ENCODE results near the gene PRSS50. TPM values are rescaled to one million over a fixed set of nuclear protein-coding genes. Genes with fewer than 3 reads are reported as not detected.

Gene PRSS50
- total RNA-seq, 6 experiments from 2014 or later: 0.07 to 0.42 (median 0.13) TPM; not detected in 2

DNA sequence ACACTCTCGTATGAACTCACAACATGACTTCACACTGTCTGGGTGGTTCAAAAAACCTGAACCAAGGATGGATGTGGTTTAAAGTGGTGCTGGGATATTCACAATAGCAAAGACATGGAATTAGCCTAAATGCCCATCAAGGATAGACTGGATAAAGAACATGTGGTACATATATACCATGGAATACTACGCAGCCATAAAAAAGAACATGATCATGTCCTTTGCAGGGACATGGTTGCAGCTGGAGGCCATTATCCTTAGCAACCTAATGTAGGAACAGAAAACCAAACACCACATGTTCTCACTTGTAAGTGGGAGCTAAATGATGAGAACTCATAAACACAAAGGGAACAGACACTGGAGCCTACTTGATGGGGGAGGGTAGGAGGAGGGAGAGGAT, 3.3 kb upstream of the PRSS50 start:
- no peak for ATAC-seq
- TF ChIP-seq, protein P1, sequence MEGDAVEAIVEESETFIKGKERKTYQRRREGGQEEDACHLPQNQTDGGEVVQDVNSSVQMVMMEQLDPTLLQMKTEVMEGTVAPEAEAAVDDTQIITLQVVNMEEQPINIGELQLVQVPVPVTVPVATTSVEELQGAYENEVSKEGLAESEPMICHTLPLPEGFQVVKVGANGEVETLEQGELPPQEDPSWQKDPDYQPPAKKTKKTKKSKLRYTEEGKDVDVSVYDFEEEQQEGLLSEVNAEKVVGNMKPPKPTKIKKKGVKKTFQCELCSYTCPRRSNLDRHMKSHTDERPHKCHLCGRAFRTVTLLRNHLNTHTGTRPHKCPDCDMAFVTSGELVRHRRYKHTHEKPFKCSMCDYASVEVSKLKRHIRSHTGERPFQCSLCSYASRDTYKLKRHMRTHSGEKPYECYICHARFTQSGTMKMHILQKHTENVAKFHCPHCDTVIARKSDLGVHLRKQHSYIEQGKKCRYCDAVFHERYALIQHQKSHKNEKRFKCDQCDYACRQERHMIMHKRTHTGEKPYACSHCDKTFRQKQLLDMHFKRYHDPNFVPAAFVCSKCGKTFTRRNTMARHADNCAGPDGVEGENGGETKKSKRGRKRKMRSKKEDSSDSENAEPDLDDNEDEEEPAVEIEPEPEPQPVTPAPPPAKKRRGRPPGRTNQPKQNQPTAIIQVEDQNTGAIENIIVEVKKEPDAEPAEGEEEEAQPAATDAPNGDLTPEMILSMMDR (IDR thresholded peaks at IDR 0.05): no peak
- TF ChIP-seq POLR2A (IDR thresholded peaks at IDR 0.05): no peak
- no peak overlapping the region for H3K27ac ChIP-seq
- H3K4me3 ChIP-seq: no peak overlapping the region
- WGBS (ENCODE audit: insufficient coverage, low coverage, low lambda C conversion rate, missing lambda C conversion rate): 62% methylated on average over 2 of the region's 2 CpGs
- H3K4me1 ChIP-seq: no peaks in the 10 kb centered on the region
- no peaks in the 10 kb centered on the region for H3K27me3 ChIP-seq
- intact Hi-C loops (cut with DNase I): no loop called here
- no peak for DNase-seq
- no peaks in the 10 kb centered on the region for H3K9me3 ChIP-seq
- H3K36me3 ChIP-seq: no peaks in the 10 kb centered on the region

DNA sequence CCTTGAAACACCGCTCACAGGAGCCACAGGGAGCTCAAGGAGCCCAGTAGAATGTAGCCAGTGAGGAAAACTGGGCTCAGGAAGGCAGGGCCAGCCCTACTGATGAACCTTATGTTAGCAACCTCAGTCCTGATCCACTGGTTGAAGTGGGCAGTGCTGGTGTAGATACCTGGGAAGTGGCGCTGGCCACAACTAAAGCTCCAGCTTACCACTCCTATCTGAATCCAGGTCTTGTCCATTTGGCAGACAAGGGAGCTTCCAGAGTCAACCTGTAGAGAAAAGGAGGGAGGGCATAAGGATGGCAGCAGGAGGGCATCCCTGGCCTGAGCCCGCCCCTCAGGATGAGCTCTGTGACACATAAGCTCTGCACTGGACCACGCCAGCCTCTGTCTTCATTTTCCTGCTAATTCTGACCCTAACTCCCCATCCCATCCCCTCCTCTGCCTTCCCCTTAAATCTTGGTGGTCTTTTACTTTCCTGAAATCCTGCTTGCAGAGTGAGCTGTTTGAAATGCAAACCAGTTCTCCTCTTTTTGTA, 2.1 kb upstream of the PRSS50 start:
- H3K36me3 ChIP-seq: no peaks in the 10 kb centered on the region
- H3K9me3 ChIP-seq: no peaks in the 10 kb centered on the region
- no peak overlapping the region for H3K27ac ChIP-seq
- DNase-seq: peak in 1 of 3 donors; percentile 17
- no peak for TF ChIP-seq POLR2A (IDR thresholded peaks at IDR 0.05)
- TF ChIP-seq, protein P1 (IDR thresholded peaks at IDR 0.05): no peak
- 59% methylated on average over 2 of the region's 4 CpGs for WGBS (ENCODE audit: insufficient coverage, low coverage, low lambda C conversion rate, missing lambda C conversion rate)
- no peaks in the 10 kb centered on the region for H3K4me1 ChIP-seq
- H3K27me3 ChIP-seq: no peaks in the 10 kb centered on the region
- H3K4me3 ChIP-seq: no peak overlapping the region
- intact Hi-C loops (cut with DNase I): no loop called here
- no peak for ATAC-seq

DNA sequence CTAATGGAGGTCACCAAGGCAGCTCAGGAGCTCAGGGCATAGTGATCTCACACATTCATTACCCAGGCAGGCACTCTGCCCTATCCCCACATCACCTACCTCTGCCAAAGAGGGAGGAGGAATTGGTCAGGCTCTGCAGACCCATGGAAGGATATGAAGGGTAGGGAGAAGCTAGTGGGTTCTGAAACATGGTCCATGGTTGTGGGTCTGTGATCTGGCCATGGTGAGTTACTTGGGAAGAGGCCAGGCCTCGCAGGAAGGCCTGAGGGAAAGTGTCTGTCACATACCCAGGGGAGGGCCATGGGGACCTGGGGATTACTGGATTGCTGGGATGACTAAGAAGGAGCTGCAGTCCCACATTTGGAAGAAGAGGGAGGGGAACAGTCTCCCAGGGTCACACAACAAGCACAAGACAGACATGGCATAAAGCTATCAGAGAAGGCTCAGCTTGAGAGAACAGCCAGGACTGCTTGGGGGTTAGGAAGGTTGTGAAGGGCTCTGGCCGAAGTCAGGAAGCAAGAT, 1.4 kb upstream of the PRSS50 start:
- ATAC-seq (no peak), DNase-seq (peak in 1 of 3 donors; percentile 17)
- Histone ChIP-seq H3K36me3 (no peaks in the 10 kb centered on the region), H3K9me3 (no peaks in the 10 kb centered on the region), H3K4me3 (no peak overlapping the region), H3K4me1 (no peaks in the 10 kb centered on the region), H3K27me3 (no peaks in the 10 kb centered on the region), H3K27ac (no peak overlapping the region)
- no peak for TF ChIP-seq POLR2A (IDR thresholded peaks at IDR 0.05)
- TF ChIP-seq, protein P1 (IDR thresholded peaks at IDR 0.05): no peak
- WGBS (ENCODE audit: insufficient coverage, low coverage, low lambda C conversion rate, missing lambda C conversion rate): 79% methylated on average over 2 of the region's 2 CpGs
- intact Hi-C loops (cut with DNase I): no loop called here

DNA sequence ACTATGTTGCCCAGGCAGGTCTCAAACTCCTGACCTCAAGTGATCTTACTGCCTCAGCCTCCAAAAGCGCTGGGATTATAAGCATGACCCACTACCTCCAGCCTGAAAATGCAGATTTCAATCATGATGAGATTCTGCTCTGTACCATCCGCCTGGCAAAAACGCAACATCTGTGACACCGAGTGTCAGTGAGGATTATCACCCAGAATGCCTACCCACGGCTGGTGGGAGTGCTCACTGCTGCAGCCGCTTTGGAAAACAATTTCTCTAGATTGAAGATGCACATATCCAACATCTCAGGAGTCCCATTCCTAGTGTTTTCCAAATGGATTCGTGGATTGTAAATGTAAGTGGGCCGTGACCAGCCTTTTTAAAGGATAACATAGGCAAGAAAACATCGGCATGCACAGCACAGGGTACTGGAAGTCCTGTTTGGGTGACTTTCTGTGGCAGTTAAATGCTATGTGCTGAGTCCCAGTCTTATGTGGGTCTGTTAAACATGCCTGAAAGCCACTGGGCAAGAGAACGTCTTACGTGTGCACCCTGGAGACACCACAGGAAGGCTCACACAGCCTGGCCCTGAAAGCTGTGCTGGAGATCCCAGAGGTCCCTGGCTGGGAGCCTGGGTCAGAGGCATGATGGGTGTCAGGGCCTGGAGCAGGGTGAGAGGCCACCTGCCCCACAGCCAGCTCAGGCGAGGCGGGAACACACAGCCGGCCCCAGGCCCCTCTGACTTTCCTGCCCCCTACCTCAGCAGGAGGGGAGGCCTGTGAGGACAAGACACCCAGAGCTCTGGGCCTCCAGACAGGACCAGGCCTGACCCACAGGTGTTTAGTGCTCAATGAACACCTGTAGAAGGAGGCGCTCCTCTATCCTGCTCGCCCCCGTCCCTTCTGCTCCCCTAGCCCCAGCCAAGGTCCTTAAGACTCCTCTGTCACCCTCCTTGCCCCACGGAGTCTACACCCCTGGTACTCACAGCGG, 918 bp downstream of the PRSS50 start:
- DNase-seq (peak in 1 of 3 donors; percentile 32), ATAC-seq (no peak)
- Histone ChIP-seq H3K27ac (no peak overlapping the region), H3K4me3 (no peak overlapping the region), H3K9me3 (no peaks in the 10 kb centered on the region), H3K36me3 (no peaks in the 10 kb centered on the region), H3K4me1 (no peaks in the 10 kb centered on the region), H3K27me3 (no peaks in the 10 kb centered on the region)
- 91% methylated on average over 10 of the region's 19 CpGs for WGBS (ENCODE audit: insufficient coverage, low coverage, low lambda C conversion rate, missing lambda C conversion rate)
- no peak for TF ChIP-seq POLR2A (IDR thresholded peaks at IDR 0.05)
- TF ChIP-seq, protein P1 (IDR thresholded peaks at IDR 0.05): no peak
- intact Hi-C loops (cut with DNase I): no loop called here

Measured in right lobe of liver (tissue), 6 donors.